NCI-H187 (cell line): Measurements from ENCODE around the gene CCDC8.
"Not testable (repeated sequence)": the region's sequence is repeated elsewhere in the genome, so short reads cannot be mapped to it uniquely, and the experiment has no call there.

Experiments
- DNase-seq, 2 experiments: peaks; one replicate each; lab custom pipeline; 2025; lab: John Stamatoyannopoulos, UW

Gene CCDC8, protein sequence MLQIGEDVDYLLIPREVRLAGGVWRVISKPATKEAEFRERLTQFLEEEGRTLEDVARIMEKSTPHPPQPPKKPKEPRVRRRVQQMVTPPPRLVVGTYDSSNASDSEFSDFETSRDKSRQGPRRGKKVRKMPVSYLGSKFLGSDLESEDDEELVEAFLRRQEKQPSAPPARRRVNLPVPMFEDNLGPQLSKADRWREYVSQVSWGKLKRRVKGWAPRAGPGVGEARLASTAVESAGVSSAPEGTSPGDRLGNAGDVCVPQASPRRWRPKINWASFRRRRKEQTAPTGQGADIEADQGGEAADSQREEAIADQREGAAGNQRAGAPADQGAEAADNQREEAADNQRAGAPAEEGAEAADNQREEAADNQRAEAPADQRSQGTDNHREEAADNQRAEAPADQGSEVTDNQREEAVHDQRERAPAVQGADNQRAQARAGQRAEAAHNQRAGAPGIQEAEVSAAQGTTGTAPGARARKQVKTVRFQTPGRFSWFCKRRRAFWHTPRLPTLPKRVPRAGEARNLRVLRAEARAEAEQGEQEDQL

DNA sequence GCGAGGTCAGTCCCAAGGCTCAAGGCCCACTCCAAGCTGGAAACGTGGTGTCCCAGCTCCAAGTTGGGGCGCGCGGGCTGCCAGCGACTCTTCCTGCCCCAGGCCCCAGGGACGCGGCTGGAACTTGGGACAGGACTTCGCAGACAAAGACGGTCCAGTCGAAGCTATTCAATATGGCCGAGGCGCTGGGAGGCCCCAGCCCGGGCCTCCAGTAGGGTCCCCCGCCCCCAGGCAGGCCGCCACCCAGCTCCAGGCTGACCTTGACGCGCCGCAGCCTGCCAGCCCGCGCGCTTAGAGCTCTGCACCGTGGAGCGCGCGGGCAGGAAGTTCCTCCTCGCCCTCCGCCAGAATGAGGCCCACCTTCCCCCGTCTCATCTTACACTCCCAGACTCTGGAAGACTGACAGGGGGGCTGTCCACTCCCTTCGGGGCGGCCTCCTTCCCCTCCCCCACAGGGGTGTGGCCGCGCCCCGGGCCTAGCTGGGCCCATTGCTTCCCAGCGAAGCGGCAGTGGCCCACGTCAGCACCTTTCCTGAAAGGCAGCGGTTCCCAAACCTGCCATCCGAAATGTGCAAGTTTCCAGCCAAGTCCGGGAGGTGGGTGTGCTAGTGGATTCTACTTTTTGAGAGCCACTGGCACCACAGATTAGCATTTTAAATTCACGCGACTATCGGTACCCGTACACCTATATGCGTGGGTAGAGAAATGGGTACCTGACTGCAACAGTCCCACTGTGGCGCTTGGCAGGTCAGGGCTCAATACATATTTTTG, at the start of gene CCDC8:
CCDC8 (minus strand) TSS at position 303 of the 770 bp plus-strand sequence. CDS start 754 bp downstream, outside the sequence.
- DNase-seq = peak in 1 of 2 experiments; percentile 21

DNA sequence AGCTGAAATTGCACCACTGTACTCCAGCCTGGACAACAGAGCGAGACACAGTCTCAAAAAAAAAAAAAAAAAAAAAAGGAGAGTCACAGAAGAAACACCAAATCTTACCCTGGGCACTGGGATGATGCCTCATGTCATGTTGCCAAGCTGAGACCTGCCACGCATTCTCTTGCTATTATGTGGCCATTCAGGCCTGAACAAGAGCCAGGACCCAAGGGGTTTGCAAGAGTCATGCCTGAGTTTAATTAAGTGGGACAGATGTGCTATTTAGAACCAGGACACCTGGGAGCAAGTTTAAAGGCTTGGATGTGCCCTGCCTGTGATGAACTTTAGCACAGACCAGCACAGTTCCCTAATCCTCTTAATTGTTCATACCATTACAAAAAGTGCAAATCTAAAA, 48.2 kb upstream of the CCDC8 start:
- no peak for DNase-seq

DNA sequence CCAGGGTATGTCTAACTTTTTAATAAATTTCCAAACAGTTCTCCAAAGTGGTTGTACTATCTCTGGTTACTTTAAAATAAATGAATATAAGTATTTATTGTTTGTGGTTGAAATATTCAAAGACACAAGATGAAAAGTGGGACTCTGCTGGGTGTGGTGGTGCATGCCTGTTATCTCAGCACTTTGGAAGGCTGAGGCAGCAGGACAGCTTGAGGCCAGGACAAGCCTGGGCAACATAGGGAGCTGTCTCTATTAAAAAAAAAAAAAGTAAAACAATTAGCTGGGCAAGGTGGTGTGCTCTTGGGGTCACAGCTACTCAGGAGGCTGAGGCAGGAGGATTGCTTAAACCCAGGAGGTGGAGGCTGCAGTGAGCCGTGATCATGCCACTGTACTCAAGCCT, 47.6 kb upstream of the CCDC8 start:
- no peak for DNase-seq

DNA sequence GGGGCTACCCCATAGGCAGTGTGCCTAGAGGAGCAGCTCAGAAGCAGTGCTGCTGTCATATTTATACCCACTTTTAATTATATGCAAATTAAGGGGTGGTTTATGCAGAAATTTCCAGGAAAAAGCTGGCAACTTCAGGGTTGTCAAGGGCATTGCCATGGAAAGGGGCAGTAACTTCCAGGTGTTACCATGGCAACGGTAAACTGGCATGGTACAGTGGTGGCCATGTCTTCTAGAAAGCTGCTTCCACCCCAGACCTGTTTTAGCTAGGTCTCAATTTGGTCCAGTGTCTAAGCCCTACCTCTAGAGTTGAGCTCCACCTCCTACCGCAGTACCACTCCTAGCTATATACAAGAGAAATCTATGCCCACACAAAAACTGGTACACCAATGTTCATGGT, 46.7 kb upstream of the CCDC8 start:
- no peak for DNase-seq

DNA sequence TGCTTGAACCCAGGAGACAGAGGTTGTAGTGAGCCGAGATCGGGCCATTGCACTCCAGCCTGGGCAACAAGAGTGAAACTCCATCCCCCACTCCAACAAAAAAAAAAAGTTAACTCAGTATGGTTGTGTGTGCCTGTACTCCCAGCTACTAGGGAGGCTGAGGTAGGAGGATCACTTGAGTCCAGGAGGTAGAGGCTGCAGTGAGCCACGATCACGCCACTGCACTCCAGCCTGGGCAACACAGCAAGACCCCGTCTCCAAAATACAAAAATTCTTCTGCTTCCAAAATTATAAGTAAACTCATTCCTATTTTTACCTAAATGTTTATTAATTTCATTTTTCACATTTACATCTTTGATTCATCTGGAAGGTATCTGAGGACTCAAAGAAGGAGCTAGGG, 43.6 kb upstream of the CCDC8 start:
- DNase-seq = no peak

DNA sequence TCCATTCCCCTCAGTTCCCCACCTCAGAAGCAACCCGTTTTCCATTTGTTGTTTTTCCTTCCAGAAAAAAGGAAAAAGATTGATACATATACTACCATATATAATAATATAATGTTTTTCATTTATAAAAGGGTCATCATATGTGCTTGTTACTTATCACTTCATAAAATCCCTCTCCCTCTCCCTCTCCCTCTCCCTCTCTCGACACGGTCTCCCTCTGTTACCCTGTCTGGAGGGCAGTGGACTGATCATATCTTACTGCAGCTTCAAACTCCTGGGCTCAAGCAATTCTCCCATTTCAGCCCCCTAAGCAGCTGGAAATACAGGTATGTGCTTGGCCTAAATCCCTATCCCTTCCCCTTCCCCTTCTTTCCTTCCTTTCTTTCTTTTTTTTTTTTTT, 40.9 kb upstream of the CCDC8 start:
- no peak for DNase-seq

DNA sequence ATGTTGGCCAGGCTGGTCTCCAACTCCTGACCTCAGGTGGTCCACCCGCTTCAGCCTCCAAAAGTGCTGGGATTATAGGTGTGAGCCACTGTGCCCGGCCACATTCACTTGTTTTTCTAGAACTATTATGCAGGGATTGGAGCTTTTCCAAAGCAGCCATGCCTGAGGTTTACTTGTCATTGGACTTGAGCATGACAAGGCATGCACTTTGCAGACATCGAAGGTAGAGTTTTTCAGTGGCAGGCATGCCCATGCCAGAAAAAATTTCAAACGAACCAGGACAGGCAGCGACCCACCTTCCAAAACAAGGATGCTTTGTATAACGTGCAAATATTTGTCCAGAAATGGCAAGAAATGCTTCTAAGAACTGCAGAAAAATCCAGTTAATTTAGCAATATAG, 40.3 kb upstream of the CCDC8 start:
- DNase-seq = no peak

DNA sequence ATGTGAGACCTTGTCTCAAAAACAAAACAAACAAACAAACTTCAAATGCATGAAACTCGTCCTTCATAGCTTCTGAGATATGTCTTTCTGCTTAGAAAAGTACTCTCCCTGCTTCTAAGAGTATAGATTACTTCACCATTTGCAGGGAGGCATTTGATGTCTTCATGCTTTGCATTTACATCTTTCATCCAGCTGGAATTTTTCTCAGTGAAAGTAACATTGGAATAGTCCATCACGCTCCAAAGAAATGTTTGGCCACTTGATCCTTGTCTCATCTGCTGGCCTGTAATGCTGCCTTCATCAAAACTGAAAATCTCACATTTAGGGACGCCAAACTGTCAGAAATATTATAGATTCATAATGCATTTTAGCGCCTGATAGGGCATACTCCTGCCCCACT, 38.8 kb upstream of the CCDC8 start:
- no peak for DNase-seq

DNA sequence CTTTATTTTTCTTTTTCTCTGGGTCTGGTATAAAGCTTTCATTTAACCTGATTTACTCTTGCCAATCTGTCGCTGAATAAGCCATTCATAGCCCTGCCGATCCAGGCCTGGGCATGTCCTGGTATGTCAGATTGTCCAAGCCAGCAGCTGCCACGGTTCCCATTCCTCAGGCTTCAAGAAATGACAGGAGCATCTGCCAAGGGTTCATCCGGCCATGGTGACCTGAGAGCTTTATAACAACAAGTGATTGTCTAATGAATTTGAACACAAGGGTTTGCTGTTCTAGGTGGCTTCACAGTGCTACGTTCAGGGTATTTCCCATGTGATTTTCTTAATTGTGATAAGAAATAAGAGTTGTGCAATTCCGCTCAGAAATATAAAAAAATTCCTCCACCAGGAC, 38.0 kb upstream of the CCDC8 start:
- DNase-seq = no peak

DNA sequence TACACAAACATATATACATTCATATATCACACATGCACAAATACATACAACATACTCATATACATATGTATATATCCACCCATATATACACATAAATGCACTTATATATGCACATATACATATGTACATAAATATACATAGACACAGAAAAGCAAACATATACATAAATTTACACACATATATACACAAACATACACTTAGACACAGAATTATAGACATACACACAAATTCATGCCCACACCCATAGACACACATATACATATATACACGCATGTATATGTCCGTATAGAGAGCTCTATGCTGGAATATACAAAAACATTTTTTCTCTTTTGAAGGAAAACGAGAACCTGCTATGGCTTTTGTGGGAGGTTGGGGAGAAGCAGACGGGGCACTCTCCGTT, 37.4 kb upstream of the CCDC8 start:
- no peak for DNase-seq

DNA sequence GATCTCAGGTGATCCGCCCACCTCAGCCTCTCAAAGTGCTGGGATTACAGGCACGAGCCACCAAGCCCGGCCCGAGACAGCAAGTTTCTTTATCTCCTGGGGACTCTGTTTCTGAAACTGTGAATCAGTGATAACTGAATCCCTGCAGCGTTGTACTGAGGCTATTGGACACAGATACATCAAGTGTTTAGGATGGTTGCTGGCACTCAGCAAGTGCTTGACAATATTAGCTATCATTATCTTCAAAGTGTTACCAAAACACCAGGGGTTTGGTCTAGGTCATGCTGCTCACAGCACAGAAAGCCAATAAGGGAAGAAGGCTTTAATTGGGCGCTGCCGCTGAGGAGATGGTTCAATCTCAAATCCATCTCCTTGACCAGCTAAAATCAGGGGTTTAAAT, 35.9 kb upstream of the CCDC8 start:
- DNase-seq = no peak

DNA sequence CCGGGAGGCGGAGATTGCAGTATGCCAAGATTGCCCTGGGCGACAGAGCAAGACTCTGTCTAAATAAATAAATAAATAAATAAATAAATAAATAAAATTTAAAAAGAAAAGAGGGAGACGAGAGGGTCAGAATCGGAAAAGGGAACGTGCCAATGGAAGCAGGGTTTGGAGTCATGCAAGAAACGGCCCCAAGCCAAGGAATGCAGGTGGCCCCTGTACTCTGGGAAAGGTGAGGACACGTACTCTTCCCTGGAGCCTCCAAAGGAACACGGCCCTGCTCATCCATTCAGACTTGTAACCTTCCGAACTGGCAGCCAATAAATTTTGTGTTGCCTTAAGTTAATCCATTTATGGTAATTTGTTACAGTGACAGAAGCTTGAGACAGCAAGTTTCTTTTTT, 35.2 kb upstream of the CCDC8 start:
- DNase-seq = no peak

DNA sequence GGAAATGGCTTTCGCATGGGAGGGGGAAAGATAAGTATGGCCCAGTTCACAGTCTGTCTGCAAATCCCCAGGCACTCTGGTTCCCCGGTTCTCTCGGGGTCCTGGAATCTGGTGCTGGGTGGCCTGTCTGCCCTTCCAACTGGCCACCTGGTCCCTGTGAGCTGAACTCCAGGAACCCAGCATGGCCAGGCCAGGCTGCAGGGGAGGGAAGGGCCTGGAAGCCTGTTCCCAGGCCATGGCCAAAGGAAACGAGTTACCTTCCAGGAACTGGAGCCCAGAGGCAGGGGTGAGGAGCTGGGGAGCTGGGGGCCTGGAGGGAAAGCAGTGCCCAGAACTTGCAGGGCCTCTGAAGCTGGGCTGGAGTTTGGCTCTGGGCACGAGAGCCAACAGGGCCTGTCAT, 34.5 kb upstream of the CCDC8 start:
- DNase-seq = no peak

DNA sequence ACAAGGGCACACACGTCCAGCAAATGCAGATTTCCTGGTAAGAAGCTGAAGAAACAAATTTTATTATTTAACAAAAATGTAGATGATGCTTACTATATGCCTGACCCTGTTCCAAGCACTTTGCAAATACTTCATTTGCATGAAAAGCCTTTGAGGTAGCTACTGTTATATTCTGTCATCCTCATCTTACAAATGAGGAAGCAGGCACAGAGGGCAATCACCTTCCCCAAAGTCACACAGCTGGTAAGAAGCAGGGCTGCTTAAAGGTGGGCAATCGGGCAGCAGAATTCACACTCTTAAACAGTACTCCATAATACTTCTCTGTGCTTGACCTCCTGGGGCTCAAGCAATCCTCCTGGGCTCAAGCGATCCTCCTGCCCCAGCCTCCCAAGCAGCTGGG, 33.6 kb upstream of the CCDC8 start:
- no peak for DNase-seq

DNA sequence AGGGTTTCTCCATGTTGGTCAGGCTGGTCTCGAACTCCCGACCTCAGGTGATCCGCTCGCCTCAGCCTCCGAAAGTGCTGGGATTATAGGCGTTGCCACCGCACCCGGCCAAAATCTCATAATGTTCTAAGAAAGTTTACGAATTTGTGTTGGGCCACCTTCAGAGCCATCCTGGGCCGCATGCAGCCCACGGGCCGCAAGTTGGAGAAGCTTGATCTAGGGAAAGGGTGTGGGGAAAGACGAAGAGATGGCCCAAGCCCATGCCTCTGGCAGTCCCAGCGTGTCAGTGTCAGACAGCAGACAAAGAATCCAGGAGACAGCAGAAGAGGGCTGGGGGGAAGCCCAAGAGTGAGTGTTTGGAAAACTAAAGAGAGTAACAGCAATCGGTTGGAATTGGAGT, 32.7 kb upstream of the CCDC8 start:
- DNase-seq = no peak

DNA sequence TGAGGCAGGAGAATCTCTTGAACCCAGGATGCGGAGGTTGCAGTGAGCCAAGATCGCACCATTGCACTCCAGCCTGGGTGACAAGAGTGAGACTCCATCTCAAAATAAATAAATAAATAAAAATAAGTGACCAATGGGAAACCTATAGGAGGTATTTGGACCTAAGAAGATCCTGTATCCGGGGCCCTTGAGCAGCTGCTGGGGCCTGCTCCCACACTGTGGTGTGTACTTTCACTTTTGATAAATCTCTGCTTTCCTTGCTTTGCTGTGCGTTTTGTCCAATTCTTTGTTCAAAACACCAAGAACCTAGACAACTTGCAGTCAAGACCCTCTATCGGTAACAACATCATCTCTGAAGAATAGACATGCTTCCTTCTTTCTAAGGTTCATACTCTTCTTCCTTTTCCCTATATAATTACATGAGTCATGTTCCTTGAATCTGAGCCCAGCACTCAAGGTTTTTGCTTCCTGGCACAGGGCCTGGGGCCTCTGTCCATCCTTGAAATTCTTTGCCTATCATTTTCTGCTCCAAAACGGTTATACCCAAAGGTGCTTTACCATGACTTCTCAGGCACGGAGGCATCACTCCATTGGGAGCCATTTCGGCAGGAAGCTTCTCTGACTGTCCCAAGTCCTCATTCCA, 29.6 kb upstream of the CCDC8 start:
- DNase-seq = no peak

DNA sequence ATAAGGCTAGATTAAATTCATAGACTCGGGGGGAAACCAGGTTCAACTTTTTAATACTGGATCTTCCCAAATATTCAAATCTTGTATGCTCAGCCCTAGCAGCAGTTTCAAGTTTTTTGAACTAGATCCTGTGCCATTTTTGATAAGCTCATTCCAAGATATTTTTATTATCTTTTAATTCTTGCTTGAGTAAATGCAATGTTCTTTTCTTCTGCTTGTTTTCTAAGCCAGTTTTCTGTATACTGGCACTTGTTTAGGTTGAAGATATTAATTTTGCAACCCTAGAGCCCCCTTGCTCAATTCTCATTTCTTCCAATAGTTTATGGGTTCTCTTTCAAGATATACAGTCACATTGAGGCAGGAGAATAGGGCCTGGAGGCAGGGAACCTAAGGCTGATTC, 28.5 kb upstream of the CCDC8 start:
- DNase-seq = no peak

DNA sequence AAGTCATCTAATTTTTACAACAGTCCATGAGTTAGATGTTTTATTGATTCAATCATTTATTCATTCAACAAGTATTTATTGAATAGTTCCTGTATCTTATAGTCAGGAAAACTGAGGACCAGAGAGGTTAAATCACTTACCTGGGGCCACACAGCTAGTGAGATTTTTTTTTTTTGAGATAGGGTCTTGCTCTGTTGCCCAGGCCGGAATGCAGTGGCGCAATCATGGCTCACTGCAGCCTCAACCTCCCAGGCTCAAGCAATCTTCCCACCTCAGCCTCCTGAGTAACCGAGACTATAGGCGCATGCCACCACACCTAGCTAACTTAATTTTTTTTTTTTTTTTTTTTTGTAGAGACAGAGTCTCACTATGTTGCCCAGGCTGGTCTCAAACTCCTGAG, 22.3 kb upstream of the CCDC8 start:
- not testable (repeated sequence) for DNase-seq

DNA sequence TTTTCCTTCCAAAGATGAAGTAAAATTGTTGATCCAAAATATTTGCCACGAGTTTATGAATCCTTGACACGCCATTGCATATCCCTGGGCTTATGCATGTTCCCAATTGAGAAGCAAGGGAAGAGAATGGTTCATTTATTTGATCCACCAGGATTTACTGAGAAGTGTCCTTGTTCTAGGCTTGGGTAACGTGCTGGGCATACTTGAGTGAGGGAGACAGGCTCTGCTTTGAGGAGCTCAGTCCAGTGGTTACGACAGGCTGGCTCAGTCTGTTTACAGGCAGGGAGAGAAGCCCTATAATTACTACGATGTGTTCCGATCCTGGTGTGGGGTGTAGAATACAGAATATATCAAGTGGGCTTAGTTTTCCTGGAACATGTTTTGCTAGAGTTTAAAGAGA, 21.6 kb upstream of the CCDC8 start:
- DNase-seq = no peak

DNA sequence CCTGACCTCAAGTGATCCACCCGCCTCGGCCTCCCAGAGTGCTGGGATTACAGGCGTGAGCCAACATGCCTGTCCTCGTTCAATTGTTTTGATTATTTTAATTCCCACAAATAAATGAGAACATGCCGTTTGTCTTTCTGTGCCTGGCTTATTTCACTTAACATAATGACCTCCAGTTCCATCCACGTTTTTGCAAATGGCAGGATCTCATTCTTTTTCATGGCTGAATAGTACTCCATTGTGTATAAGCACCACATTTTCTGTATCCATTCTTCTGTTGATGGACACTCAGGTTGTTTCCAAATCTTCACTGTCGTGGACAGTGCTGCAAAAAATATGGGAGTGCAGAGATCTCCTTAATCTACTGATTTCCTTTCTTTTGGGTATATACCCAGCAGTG, 20.1 kb upstream of the CCDC8 start:
- not testable (repeated sequence) for DNase-seq

DNA sequence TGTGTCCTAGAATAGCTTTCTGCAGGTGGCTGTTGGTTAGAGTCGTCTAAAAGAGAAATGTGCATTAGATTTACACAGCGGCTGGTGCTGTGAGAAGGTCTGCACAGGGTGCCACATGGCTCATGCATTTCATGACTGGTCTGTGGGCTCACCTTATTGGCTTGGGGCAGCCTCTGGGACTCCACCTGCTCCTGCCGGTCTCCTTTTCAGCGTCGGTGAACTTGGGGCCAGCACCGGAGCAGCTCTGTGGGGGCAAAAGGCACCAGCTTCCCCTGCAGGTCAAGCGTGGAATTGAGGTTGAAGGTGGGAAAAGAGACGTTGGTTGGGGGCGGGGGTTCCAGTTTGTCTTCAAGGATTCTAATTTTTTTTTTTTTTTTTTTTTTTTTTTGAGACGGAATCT, 18.5 kb upstream of the CCDC8 start:
- DNase-seq = no peak

DNA sequence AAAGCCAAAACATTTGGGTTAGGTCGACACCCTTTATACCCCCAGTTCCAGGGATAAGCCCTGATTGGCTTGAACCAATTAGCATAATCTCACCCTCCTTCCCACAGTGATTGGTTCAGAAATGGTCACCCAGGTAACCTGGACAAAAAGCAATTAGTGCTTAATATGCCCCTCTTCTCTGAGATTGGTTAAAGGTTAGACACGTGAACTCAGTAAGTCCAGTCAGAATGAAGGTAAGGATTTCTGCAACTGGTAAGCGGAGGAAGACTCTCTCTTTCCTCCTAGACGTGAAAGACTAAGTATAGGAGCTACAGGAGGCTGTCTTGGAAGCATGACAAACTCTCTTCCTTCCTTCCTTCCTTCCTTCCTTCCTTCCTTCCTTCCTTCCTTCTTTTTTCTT, 16.6 kb upstream of the CCDC8 start:
- DNase-seq = no peak
